ENCODE results near the gene KRTAP5-11.
"Not testable (repeated sequence)": the region's sequence is repeated elsewhere in the genome, so short reads cannot be mapped to it uniquely, and the experiment has no call there.

GRCh38 chr11:71606853-71607519, 24.3 kb upstream of the KRTAP5-11 start:
- not testable (repeated sequence) for TF ChIP-seq MXI1 (conservative IDR thresholded peaks at IDR 0.05; ENCODE audit: poor library complexity, severe bottlenecking); POLR2AphosphoS5 (IDR thresholded peaks at IDR 0.05); CTCF (IDR thresholded peaks at IDR 0.05; ENCODE audit: poor library complexity, severe bottlenecking); EP300 (conservative IDR thresholded peaks at IDR 0.05; ENCODE audit: poor library complexity, severe bottlenecking)

All from neural cell (in vitro differentiated cells).